ENCODE measurements around the gene MAS1L. TPM values are rescaled to one million over a fixed set of nuclear protein-coding genes. Genes with fewer than 3 reads are reported as not detected.

The MAS1L gene
- total RNA-seq, 4 donors from 2014 or later = 0.94 TPM; not detected in 3

DNA sequence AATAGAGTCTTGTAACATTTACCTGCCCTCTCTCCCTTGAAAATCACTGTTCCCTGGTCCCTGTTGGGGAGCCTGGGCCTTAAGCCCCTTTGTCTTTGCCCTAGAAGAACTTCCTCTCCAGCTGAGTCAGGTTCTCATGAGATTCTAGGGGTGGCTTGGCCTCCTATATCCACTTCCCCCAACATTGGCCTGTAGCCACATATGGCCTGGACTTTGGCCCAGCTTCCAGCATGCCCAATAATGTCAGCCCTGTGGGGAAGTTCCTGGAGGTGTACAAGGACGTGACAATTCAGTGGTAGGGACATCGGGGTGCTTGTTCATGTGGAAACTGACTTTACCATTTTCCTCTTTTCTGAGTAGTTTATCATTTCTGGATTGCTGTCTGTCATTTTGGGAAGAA is 17.2 kb upstream of the MAS1L start:
- TF ChIP-seq POLR2A (IDR thresholded peaks at IDR 0.05) = no peak
- TF ChIP-seq, protein P1, sequence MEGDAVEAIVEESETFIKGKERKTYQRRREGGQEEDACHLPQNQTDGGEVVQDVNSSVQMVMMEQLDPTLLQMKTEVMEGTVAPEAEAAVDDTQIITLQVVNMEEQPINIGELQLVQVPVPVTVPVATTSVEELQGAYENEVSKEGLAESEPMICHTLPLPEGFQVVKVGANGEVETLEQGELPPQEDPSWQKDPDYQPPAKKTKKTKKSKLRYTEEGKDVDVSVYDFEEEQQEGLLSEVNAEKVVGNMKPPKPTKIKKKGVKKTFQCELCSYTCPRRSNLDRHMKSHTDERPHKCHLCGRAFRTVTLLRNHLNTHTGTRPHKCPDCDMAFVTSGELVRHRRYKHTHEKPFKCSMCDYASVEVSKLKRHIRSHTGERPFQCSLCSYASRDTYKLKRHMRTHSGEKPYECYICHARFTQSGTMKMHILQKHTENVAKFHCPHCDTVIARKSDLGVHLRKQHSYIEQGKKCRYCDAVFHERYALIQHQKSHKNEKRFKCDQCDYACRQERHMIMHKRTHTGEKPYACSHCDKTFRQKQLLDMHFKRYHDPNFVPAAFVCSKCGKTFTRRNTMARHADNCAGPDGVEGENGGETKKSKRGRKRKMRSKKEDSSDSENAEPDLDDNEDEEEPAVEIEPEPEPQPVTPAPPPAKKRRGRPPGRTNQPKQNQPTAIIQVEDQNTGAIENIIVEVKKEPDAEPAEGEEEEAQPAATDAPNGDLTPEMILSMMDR (IDR thresholded peaks at IDR 0.05) = no peak
- Histone ChIP-seq H3K9me3 (no peaks in the 10 kb centered on the region), H3K4me1 (no peaks in the 10 kb centered on the region), H3K36me3 (no peaks in the 10 kb centered on the region), H3K27me3 (no peaks in the 10 kb centered on the region), H3K4me3 (no peak overlapping the region), H3K27ac (no peak overlapping the region)
- DNase-seq = no peak

GRCh38 chr6:29502597-29502996 is 14.8 kb upstream of the MAS1L start:
- DNase-seq = no peak
- H3K36me3 ChIP-seq = no peaks in the 10 kb centered on the region

GRCh38 chr6:29502181-29502580 is 14.4 kb upstream of the MAS1L start:
- no peak for DNase-seq

More at GRCh38 chr6:29502597-29502996, 14.8 kb upstream of the MAS1L start:
- Histone ChIP-seq H3K27me3 (no peaks in the 10 kb centered on the region), H3K27ac (no peak overlapping the region), H3K4me3 (no peak overlapping the region), H3K4me1 (no peaks in the 10 kb centered on the region), H3K9me3 (no peaks in the 10 kb centered on the region)
- TF ChIP-seq POLR2A (IDR thresholded peaks at IDR 0.05) = no peak
- TF ChIP-seq, protein P1 (IDR thresholded peaks at IDR 0.05) = no peak

DNA sequence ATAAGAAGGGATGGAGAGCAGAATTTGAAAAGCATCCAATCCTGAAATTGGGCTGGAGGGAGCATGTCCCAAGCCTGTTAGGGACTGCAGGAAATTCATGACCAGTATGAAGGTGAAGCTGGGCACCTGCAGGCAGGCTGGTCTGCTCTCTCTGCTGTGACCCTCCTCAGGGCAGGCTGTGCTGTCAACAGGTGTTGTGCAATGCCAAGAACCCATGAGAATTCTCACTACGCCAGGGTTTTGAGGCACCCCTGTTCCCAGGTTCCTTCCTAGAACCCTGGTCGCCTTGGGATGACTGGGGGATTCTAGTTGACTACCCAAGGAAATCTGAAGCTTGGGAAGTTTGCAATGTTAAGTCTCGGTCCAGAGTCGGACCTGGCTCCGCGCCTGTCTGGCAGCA is 13.3 kb upstream of the MAS1L start:
- DNase-seq = no peak
- no peaks in the 10 kb centered on the region for H3K36me3 ChIP-seq

More at GRCh38 chr6:29502181-29502580, 14.4 kb upstream of the MAS1L start:
- no peaks in the 10 kb centered on the region for H3K27me3 ChIP-seq
- H3K9me3 ChIP-seq = no peaks in the 10 kb centered on the region
- H3K36me3 ChIP-seq = no peaks in the 10 kb centered on the region
- H3K4me1 ChIP-seq = no peaks in the 10 kb centered on the region
- TF ChIP-seq, protein P1 (IDR thresholded peaks at IDR 0.05) = no peak
- TF ChIP-seq POLR2A (IDR thresholded peaks at IDR 0.05) = no peak
- H3K27ac ChIP-seq = no peak overlapping the region
- H3K4me3 ChIP-seq = no peak overlapping the region

GRCh38 chr6:29500594-29500993 is 12.8 kb upstream of the MAS1L start:
- Histone ChIP-seq H3K27ac (no peak overlapping the region), H3K4me3 (no peak overlapping the region), H3K4me1 (no peaks in the 10 kb centered on the region), H3K36me3 (no peaks in the 10 kb centered on the region), H3K27me3 (no peaks in the 10 kb centered on the region), H3K9me3 (no peaks in the 10 kb centered on the region)
- TF ChIP-seq, protein P1 (IDR thresholded peaks at IDR 0.05) = no peak
- TF ChIP-seq POLR2A (IDR thresholded peaks at IDR 0.05) = no peak
- no peak for DNase-seq

More for the DNA sequence above, 13.3 kb upstream of the MAS1L start:
- Histone ChIP-seq H3K27me3 (no peaks in the 10 kb centered on the region), H3K4me3 (no peak overlapping the region), H3K9me3 (no peaks in the 10 kb centered on the region), H3K4me1 (no peaks in the 10 kb centered on the region), H3K27ac (no peak overlapping the region)
- TF ChIP-seq, protein P1 (IDR thresholded peaks at IDR 0.05) = no peak
- TF ChIP-seq POLR2A (IDR thresholded peaks at IDR 0.05) = no peak

GRCh38 chr6:29499704-29500103 is 11.9 kb upstream of the MAS1L start:
- Histone ChIP-seq H3K27me3 (no peaks in the 10 kb centered on the region), H3K36me3 (no peaks in the 10 kb centered on the region), H3K4me3 (no peak overlapping the region), H3K4me1 (no peaks in the 10 kb centered on the region), H3K27ac (no peak overlapping the region), H3K9me3 (no peaks in the 10 kb centered on the region)
- DNase-seq = no peak
- TF ChIP-seq, protein P1 (IDR thresholded peaks at IDR 0.05) = no peak
- no peak for TF ChIP-seq POLR2A (IDR thresholded peaks at IDR 0.05)
